ENCODE measurements around the gene NKAP.

DNA sequence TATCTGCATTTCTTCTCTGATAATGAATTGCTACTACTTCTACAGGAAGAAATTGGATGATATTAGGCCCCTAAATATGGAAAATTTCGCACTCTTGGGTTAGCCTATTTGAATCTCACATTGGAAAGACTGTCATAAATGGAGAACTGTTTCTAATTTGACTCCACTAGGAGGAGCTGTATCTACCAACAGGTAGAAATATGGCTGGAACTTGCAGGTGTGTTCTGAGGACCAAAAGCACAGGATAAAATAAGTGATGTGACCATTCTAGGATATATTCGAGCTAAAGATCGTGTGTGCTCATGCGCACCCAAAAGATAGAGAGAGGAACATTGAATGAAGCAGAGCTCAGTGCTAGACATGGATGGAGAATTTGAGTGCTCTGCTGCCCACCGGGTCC, 4.8 kb upstream of the NKAP start:
- no peak for TF ChIP-seq EZH2 (IDR thresholded peaks at IDR 0.05)
- TF ChIP-seq, protein P1, sequence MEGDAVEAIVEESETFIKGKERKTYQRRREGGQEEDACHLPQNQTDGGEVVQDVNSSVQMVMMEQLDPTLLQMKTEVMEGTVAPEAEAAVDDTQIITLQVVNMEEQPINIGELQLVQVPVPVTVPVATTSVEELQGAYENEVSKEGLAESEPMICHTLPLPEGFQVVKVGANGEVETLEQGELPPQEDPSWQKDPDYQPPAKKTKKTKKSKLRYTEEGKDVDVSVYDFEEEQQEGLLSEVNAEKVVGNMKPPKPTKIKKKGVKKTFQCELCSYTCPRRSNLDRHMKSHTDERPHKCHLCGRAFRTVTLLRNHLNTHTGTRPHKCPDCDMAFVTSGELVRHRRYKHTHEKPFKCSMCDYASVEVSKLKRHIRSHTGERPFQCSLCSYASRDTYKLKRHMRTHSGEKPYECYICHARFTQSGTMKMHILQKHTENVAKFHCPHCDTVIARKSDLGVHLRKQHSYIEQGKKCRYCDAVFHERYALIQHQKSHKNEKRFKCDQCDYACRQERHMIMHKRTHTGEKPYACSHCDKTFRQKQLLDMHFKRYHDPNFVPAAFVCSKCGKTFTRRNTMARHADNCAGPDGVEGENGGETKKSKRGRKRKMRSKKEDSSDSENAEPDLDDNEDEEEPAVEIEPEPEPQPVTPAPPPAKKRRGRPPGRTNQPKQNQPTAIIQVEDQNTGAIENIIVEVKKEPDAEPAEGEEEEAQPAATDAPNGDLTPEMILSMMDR (IDR thresholded peaks at IDR 0.05) = peak; percentile 26
- TF ChIP-seq EZH2phosphoT487 (IDR thresholded peaks at IDR 0.05) = no peak
